HG02610 (cell line): ENCODE measurements around the gene TRIP13.
"Not testable (repeated sequence)": the region's sequence is repeated elsewhere in the genome, so short reads cannot be mapped to it uniquely, and the experiment has no call there.

Source experiments
- ATAC-seq: cut with Tn5 transposase; IDR thresholded peaks from one replicate; pipeline ENCODE4 v1.9.1; 2021; ENCODE audit warnings: mild to moderate bottlenecking, moderate library complexity; ENCODE audit not compliant: unreplicated experiment

Gene TRIP13

DNA sequence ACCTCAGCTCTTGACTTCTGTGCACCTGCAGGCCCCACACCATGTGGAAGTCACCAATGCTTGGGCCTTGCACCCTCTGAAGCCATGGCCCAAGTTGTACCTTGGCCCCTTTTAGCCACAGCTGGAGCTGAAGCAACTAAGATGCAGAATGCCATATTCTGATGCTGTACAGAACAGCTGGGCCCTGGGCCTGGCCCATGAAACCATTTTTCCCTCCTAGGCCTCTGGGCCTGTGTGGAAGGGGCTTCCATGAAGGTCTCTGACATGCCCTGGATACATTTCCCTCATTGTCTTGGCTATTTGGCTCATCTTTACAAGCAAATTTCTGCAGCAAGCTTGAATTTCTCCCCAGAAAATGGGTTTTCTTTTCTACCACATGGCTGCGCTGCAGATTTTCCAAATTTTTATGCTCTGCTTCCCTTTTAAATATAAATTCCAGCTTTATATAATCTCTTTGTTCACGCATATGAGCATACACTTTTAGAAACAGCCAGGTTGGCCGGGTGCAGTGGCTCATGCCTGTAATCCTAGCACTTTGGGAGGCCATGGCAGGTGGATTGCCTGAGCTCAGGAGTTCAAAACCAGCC is 41.8 kb downstream of the TRIP13 start:
- not testable (repeated sequence) for ATAC-seq

DNA sequence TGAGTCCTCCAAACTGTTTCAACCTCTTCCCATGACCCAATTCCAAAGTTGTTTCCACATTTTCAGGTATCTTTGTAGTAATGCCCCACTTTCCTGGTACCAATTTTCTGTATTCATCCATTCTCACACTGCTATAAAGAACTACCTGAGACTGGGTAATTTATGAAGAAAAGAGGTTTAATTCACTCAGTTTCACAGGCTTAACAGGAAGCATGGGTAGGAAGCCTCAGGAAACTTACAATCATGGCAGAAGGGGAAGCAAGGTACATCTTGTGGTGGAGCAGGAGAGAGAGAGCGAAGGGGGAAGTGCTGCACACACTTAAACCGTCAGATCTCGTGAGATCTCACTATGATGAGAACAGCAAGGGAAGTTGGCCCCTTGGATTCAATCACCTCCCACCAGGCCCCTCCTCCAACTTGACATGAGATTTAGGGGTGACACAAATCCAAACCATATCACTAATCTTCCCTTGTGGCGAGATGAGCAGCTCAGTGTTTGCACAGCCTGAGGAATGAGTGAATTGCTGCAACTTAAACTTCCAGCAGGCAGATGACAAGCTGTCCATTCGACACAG is 42.9 kb downstream of the TRIP13 start:
- no peak for ATAC-seq

DNA sequence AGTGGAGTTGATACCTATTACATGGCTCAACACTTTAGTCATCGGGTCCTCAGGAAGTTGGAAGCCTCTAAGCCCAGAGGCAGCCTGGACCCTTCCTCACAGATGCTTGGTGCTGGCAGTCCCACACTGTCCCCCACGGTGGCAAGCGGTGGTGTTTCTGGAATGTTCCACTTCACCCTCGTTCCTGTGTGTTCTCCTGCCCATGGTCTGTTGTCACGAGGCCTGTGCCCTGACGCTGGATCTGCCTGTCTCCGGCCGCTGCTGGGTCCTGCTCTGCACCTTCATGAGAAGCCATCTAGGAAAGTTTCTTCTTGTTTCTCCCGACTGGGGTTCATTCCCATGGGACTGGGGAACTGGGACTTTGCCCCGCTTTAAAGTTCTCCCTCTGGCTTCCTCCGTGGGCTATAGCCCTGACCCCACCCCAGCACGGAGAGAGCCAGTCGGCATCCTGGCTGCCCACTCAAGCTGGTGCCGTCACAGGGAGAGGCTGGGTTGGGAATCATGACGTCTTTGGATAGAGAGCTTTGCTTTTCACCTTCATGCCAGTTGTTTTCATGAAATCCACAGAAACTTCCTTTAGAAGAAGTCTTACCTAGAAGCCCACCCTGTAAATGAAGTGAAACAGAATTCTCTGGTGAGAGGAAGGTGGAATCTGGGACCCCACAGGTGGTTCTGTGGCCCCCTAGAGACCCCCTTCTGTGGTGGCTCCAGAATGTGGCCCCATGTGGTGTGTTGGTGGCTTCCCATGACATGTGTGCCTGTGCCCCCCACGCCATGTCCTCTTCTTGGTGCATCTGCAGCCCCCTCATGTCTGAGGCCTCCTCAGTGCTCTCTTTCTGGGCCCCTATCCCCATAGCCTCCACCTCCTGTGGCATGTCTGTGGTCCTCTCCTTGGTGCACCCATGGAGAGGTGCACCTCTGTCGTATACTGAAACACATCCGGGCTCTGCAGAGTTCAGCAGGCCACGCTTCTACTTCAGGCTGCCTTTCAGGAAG is 43.8 kb downstream of the TRIP13 start:
- ATAC-seq = no peak

DNA sequence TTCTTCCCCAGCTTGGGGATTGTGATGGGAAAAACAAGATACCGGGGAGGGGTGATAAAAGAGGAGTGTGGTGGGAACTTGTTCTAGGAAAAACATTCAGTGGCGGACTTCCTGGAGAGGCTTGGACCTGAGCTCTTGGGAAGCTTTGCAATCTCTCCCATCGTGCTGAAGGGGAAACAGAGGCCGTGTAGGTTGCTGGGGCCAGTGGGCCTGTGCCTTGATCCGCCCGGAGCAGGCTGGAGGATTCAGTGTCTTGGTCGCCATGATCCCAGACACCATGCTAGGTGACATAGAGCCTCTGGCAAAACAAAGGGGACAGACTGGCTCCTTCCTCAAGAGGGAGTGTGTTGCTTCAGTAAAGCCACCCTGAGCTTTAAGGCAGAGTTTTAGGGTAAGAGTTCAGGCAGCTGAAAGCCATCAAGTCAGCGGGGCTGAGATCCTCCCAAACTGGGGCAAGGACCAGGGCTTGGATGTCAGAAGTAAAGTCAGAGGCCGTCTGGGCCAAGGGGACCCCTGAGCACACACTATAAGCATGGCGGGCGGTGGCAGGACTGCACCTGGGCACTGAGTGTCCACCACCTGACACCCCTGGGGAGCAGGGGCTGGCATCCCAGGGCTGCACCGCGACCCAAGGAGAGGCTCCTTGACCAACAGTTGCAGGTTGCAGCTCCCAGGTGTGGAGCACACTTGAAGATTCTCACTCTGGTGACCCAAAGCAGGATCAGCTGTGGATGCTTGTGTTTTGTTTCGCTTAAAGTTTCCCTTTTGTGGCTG is 44.7 kb downstream of the TRIP13 start:
- ATAC-seq = no peak

DNA sequence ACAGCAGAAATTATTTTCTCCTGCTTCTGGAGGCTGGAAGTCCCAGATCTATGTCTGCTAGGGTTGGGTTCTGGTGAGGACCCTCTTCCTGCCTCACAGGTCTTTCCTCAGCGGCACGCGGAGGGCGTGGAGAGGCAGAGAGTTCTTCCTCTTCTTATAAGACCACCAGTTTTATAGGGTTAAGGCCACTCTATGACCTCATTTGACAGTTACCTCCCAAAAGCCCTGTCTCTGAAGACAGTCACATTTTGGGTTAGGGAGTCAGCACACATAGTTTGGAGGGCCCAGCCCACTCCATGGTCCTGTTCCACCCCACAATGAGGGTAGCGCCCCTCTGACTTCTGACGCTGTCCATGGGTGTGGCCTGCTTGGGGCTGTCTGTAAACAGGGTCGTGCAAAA is 46.7 kb downstream of the TRIP13 start:
- ATAC-seq = no peak

DNA sequence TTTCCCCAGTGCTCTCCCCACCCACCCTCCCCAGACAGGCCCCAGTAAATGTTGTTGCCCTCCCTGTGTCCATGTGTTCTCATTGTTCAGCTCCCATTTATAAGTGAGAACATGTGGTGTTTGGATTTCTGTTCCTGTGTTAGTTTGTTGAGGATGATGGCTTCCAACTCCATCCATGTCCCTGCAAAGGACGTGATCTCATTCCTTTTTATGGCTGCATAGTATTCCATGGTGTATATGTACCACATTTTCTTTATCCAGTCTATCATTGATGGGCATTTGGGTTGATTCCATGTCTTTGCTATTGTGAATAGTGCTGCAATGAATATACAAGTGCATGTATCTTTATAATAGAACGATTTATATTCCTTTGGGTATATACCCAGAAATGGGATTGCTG is 48.1 kb downstream of the TRIP13 start:
- ATAC-seq = not testable (repeated sequence)

DNA sequence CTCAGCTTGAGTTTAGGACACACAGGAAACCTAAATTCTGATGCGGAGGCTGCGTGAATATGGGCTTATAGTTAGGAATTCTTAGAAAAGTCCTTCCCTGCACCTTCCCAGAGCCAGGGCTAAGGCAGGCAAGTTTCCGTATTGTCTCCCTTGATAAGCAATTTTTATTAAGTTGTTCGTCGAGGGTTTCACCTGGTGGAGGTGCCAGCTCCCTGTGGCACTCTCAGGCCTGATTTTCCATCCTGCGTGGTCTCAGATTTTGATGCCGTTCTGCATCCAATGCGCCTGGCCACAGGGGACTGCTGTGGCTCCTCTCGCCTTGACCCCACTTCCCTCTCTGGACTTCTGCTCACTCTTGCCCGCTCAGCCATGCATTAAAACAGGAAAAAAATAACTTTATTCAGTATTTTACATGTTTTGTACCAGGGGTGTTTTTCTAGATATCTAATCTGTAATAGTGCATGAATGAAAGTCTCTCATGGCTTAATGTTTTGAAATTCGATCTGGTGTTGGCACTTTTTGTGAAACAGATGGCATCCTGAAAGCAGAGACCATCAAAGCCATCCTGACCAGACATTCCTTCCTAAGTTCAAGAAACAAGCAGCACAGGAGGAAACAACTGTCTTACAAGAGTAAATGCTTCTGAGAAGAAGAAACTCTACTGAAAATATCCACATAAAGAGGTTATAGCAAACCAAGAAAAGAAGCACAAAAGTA is 50.7 kb downstream of the TRIP13 start:
- no peak for ATAC-seq

DNA sequence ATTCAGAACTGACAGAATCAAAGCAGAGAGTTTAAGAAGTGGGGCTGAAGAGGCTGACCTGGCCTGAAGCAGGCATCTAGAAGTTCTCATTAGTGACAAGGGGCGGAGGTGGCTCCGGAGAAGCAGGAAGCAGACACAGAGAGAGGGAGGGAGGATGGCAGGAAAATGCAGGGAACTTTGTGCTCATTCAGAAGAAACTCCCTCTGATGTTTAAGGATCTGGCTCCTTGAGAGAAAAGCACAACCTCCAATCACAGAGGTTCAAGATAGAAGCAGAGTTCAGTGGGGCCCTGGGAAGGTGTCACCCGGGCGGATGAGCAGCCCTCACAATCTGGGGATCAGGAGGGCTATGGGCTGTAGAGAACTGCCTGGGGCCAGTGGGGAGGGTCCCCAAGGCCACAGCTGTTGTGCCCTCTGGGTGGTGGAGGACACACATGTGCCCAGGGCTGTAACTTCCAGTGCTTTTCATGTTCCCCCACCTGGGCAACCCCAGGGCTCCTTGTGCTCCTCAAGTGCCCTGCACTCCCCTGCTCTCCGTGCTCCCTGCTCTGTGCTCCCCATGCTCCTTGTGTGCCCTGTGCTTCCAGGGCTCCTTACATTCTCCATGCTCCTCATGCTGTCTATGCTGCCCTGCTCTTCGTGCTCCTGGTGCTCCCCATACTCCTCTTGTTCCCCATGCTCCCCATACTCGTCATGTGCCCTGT is 51.4 kb downstream of the TRIP13 start:
- ATAC-seq = no peak

DNA sequence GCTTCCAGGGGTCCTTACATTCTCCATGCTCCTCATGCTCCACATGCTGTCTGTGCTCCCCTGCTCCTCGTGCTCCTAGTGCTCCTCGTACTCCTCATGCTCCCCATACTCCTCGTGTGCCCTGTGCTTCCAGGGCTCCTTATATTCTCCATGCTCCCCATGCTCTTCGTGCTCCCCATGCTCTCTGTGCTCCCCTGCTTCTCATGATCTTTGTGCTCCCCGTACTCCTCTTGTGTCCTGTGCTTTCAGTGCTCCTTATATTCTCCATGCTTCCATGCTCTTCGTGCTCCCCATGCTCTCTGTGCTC is 51.9 kb downstream of the TRIP13 start:
- no peak for ATAC-seq

DNA sequence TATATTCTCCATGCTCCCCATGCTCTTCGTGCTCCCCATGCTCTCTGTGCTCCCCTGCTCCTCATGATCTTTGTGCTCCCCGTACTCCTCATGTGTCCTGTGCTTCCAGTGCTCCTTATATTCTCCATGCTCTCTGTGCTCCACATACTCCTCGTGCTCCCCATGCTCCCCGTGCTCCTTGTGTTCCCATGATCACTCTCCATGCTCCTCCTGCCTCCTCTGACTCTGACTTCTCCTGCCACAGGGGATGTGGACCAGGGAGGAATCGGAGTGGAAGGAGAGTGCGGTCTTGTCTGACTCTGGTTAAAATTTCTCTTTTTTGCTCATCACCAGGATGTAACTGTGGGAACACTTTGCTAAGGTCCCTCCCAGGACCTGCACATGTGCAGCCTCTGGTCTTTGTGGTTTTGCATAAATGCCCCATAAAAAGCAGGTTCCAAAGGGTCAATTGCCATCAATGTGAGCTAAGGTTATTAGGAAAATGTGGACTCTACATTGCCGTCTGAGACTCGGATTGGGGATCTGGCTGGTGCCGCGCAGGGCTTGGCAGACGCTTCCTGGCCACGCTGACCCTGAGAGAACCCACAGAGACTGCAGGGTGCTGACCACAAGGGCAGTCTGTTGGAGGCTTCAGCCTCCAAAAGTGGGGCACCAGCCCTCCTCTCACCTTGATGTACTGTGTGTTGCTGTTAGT is 52.5 kb downstream of the TRIP13 start:
- ATAC-seq = no peak

DNA sequence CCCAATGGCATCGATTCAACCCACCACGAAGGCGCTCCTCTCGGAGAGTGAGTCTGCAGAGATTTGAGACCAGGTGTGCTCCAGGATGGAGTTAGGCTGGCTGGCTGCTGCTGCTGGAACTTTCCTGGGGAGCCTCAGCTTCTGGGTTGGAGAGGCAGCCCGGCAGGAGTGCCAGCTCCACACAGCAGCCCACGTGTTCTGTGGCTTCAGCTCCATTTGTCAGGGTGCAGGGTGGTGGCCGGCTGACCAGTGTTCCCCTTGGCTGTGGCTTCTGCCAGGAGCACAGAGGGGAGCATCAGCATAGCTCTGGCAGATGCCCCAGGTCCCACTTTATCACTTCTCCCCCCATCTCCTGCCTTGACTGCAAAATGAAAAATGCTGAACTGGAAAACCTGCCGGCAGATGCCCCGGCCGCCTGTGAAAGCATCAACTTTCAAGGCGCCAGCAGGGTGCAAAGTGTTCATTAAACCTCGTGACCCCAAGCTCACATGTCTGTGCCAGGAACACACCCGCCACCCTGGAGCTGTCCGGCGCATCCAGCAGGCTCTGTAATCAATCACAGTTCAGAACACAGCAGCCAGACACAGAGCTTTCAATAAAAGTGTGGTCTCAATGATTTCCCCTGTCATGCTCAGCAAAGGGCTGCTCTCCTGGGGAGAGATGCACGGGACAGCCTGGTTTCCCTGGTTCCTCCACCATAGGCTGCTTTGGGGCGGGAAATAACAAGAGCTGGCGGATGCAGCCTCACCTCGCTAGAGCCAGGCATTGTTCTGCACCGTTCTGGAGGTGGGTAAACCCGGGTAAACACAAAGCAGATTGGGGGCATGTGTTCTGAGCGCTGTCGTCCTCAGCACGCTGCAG is 53.2 kb downstream of the TRIP13 start:
- no peak for ATAC-seq

DNA sequence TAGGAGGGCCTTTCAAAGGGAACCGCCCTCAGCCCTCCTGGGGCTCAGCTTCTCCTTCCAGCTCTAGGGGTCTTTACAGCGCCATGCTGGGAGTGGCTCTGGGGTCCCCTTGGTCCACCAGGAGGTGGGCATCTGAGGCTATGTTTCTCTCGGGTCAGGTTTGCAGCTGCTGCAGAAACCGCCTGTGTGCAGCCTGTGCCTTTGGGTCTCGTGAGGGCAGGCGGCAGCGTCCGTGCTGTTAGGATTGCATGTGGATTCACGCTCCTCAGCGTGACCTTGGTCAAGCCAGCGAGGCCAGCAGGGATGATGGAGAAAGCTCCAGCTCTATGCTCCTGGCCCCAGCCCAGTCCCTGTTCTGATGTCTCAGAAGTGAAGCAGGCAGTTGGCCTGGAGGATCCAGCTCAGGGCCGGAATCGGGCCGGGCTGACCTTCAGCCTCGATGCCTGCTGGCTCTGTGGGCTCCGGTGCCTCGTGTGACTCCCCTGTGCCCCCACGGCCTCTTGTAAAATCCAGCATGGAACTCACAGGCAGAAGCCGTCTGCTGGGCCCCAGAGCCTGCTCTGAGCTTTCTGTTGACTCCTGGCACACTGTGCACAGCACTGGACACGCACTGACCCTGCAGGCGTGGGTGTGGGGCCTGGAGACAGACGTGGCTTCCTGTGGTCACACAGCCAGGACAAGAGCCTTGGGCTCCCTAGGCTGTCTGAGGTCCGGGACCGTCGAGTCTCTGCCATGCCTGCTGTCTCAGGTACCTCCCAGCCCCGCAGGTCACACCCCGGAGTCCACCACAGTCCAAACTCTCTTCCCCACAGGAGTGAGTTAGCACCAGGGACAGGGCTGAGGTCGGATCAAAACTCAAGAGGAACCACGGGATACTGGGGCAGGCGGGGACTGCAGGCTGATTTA is 54.3 kb downstream of the TRIP13 start:
- no peak for ATAC-seq

DNA sequence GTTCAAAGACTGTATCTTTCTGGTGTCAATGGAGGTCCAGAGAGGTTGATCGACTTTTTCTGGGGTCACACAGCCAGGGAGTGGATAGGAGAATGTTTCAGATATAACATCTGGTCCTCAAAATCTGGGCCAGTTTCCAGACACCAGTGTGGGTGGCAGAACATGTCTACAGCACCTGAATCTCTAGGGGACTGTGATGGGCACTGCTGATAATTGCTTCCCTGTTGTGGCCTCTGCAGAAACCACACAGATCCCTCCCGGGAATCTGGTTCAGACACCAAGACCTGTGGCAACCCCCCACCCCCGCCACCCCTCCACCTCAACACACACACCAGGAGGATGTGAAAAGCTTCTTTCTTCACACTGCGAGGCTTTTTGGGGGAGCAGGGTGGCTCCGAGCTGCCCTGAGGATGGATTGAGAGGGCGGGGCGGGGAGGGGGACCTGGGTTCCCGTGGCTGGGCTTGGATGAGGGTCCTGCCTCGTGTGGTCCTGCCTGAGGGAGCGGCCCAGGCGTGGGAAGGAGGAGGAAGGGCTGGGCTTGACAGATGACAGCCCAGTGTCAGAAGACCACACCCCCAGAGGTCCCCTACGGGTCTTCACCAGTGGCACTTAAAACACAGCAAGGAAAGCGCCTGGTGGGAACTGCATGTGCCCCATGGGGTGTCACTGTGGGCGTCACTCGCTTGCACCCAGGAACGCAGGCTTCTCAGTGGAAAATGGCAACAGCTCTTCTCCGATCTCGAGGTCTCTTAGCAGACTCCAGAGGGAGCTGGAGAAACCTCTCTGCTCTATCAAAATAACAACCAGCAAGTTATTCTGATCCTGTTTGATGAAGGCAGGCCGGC is 55.2 kb downstream of the TRIP13 start:
- ATAC-seq = no peak

DNA sequence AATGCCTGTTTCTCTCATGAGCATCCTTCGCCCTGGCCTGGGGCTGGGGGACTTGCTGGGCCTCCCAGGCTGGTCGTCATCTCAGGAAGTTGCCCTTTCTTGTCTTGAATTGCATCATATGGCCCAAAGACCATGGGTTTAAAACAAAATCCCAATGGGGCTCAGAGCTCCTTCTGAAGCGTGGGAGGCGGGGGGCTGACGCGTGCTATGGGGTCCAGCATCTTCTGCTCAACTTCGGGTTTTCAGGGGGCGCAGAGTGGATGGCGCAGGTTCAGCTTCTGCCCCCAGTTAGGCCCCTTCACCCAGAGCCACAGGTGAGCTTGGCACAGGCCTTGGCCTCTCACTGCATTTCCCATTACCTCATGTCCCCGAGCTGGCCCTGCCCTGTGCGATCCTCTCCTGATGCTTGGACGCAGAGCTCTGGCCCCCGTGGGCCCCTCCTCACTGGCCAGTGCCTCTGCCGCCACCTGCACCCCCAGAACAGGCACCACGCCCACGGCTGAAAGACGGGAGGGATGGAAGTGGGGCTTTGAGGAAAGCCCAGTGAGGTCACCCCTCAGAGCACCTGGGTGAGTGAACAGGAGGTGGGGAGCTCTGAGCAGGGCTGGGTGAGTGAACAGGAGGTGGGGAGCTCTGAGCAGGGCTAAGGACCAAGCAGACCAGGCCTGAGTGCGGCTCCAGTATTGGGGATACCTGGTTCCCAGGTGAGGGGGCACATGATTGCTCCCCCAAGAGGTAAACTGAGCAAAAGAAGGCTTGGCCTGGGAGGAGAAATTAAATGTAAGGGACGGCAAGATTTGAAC is 56.0 kb downstream of the TRIP13 start:
- ATAC-seq = no peak

DNA sequence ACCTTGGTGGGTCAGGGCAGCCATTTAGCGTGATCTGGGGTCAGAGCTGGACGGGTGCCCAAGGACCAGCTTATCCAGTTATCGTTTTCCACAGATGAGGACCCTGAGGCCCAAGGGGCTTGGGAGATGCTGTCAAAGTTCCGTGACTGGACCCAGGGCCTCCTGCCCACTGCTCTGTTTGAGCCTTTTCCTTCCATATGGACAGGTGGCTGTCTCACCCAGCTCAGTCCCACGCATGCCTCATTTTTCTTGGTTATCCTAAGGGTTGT is 56.5 kb downstream of the TRIP13 start:
- ATAC-seq = no peak
